ENCODE measurements around the gene EXOC3L1. TPM values are rescaled to one million over a fixed set of nuclear protein-coding genes. Genes with fewer than 3 reads are reported as not detected.

Gene EXOC3L1
- total RNA-seq, 4 donors from 2014 or later: 0.95 to 3.8 (median 1.7) TPM

DNA sequence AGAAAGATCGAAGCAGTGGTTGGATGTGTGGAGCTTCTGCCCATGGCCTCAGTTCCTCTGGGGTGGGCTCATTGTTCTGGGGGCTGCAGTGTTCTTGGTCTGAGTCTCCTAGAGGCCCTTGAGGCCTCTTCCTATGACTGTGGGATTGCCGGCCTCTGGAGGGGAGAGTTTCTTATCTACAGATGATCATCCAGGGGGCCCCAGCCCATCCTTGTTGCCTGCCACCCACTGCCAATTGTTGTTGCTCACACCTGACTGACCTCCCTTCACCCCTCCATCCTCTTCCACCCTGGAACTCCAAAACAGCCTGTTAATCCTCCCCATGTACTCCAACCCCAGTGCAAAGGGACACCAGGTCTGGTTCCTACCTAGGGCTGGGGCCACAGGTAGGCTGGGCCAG, 45.0 kb downstream of the EXOC3L1 start:
- TF ChIP-seq, protein P1, sequence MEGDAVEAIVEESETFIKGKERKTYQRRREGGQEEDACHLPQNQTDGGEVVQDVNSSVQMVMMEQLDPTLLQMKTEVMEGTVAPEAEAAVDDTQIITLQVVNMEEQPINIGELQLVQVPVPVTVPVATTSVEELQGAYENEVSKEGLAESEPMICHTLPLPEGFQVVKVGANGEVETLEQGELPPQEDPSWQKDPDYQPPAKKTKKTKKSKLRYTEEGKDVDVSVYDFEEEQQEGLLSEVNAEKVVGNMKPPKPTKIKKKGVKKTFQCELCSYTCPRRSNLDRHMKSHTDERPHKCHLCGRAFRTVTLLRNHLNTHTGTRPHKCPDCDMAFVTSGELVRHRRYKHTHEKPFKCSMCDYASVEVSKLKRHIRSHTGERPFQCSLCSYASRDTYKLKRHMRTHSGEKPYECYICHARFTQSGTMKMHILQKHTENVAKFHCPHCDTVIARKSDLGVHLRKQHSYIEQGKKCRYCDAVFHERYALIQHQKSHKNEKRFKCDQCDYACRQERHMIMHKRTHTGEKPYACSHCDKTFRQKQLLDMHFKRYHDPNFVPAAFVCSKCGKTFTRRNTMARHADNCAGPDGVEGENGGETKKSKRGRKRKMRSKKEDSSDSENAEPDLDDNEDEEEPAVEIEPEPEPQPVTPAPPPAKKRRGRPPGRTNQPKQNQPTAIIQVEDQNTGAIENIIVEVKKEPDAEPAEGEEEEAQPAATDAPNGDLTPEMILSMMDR (IDR thresholded peaks at IDR 0.05): no peak
- TF ChIP-seq POLR2A (IDR thresholded peaks at IDR 0.05): no peak
- DNase-seq (ENCODE audit: low spot score in 2 of 2): no peak
- intact Hi-C loops (cut with DNase I; ENCODE audit: low total_unique reads): no loop called here
- WGBS, 2 donors: 90 to 94% methylated on average over 2 of the region's 2 CpGs
- H3K4me3 ChIP-seq (ENCODE audit: low read depth, poor library complexity, severe bottlenecking): no peak overlapping the region

DNA sequence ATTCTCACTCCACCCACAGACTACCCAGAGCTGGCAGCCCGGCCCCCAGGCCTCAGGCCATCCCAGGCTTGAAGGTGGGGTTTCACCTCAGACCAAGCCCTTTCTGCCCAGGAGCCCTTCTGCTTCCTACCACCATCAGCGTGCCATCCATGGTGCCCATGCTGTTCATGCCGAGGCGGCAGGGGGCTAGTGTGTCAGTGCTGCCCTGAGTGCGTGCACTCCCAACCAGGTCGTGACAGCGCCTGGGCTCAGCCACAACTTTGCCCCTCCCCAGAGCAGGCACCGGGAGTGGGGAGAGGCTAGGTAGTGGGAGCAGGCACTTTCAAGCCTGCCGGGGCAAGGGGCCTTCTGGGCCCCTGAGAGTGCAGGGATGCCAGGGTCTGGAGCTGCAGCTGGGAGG, 47.6 kb downstream of the EXOC3L1 start:
- DNase-seq (ENCODE audit: low spot score in 2 of 2): no peak
- H3K4me3 ChIP-seq (ENCODE audit: low read depth, poor library complexity, severe bottlenecking): no peak overlapping the region
- WGBS, 2 donors: 82 to 88% methylated on average over 6 to 8 of the region's 9 CpGs
- intact Hi-C loops (cut with DNase I; ENCODE audit: low total_unique reads): no loop called here
- TF ChIP-seq, protein P1 (IDR thresholded peaks at IDR 0.05): no peak
- no peak for TF ChIP-seq POLR2A (IDR thresholded peaks at IDR 0.05)

DNA sequence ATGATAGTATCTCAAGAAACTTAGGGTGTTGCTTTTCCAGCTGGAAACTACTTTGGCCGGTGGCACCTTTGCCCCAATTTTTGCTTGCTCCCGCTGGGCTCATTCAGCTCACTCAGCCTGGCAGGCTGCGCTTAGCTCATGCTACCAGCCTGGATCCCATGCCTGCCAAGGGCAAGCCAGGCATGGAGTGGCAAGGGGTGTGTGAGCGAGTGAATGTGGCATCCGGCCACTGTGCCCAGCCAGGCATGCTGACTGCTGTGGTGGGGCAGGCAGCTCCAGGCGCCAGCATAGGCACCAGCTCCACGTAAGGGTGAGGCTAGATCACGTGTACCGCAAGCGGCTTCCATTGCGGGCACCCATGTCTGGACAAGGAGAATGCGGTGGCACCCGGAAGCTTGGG, 48.5 kb downstream of the EXOC3L1 start:
- H3K4me3 ChIP-seq (ENCODE audit: low read depth, poor library complexity, severe bottlenecking): no peak overlapping the region
- no peak for DNase-seq (ENCODE audit: low spot score in 2 of 2)

DNA sequence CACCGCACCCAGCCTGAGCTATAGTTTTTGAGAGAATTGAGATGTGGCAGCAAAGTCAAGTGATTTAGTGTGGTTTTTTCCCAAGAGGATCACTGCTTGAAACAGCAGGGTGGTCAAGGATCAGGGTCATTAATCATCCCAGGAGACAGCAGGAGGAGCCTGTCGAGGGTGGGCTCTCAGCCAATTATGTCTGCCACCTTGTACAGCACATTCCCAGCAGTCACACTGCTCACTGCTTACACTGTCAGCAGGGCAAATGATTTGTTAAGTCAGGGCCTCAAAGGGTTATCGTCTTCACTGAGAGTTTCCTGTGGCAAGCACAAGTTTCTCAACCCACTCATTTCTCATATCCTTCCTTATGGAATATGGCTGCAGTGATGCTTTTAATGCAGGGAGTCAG, 52.3 kb downstream of the EXOC3L1 start:
- TF ChIP-seq POLR2A (IDR thresholded peaks at IDR 0.05): no peak
- TF ChIP-seq, protein P1 (IDR thresholded peaks at IDR 0.05): no peak
- 58 to 64% methylated on average over 3 of the region's 3 CpGs for WGBS, 2 donors
- no peak overlapping the region for H3K4me3 ChIP-seq (ENCODE audit: low read depth, poor library complexity, severe bottlenecking)
- no peak for DNase-seq (ENCODE audit: low spot score in 2 of 2)
- intact Hi-C loops (cut with DNase I; ENCODE audit: low total_unique reads): no loop called here

More for the DNA sequence above, 48.5 kb downstream of the EXOC3L1 start:
- intact Hi-C loops (cut with DNase I; ENCODE audit: low total_unique reads): no loop called here
- TF ChIP-seq, protein P1 (IDR thresholded peaks at IDR 0.05): no peak
- TF ChIP-seq POLR2A (IDR thresholded peaks at IDR 0.05): no peak
- 94 to 96% methylated on average over 9 to 13 of the region's 13 CpGs for WGBS, 2 donors

MicroRNAs encoded within 50 kb of the gene (microRNA counts, 767-probe panel; counts per million panel counts)
- 0 to 358 counts per million in 2 donors for microRNA hsa-miR-328

Small RNAs within 50 kb of the gene (microRNA-seq; reads per million reads assigned to microRNA genes)
- gene MIR328 (ENCODE audit: borderline number of aligned reads in 1 of 2, borderline replicate concordance in 2 of 2): 82.1 to 91.7 reads per million in 2 donors

Other genes with a start within 250 kb of the EXOC3L1 start
- gene CES3, start 228.9 kb downstream of the EXOC3L1 start, total RNA-seq: 1 to 10 TPM in 3 of 4 donors, under 1 TPM in 1; 0.59 to 1.3 (median 1.2) TPM
- 10 to 100 TPM; 43.6 to 95.8 (median 75.9) TPM for gene CES4A, start 201.5 kb downstream of the EXOC3L1 start, total RNA-seq
- 10 to 100 TPM; 42.4 to 76.3 (median 48.2) TPM for gene CBFB, start 161.0 kb downstream of the EXOC3L1 start, total RNA-seq
- 10 to 100 TPM; 39.7 to 51.1 (median 46.8) TPM for gene PHAF1, start 80.2 kb downstream of the EXOC3L1 start, total RNA-seq
- gene B3GNT9, start 39.1 kb downstream of the EXOC3L1 start, total RNA-seq: 10 to 100 TPM; 10.3 to 18.0 (median 13.3) TPM
- gene TRADD, start 30.2 kb downstream of the EXOC3L1 start, total RNA-seq: 10 to 100 TPM; 46.3 to 51.0 (median 49.4) TPM
- 10 to 100 TPM; 47.3 to 97.8 (median 67.9) TPM for gene FBXL8, start 30.2 kb downstream of the EXOC3L1 start, total RNA-seq
- gene HSF4, start 25.4 kb downstream of the EXOC3L1 start, total RNA-seq: 100 to 1,000 TPM in 1 of 4 donors, 10 to 100 TPM in 3; 48.3 to 131 (median 64.7) TPM
- gene NOL3, start 19.6 kb downstream of the EXOC3L1 start, total RNA-seq: 100 to 1,000 TPM in 2 of 4 donors, 10 to 100 TPM in 2; 84.3 to 139 (median 115) TPM
- 1 to 10 TPM; 5.1 to 8.9 (median 7.3) TPM for gene MATCAP1, start 6.2 kb downstream of the EXOC3L1 start, total RNA-seq
- gene E2F4, start 2.0 kb upstream of the EXOC3L1 start, total RNA-seq: 10 to 100 TPM; 56.8 to 74.8 (median 68.1) TPM
- 10 to 100 TPM; 37.2 to 62.2 (median 51.6) TPM for gene ELMO3, start 9.0 kb upstream of the EXOC3L1 start, total RNA-seq
- gene TMEM208, start 37.0 kb upstream of the EXOC3L1 start, total RNA-seq: 10 to 100 TPM; 20.8 to 40.3 (median 31.0) TPM
- 10 to 100 TPM in 1 of 4 donors, 1 to 10 TPM in 3; 6.3 to 15.6 (median 8.4) TPM for gene FHOD1, start 57.3 kb upstream of the EXOC3L1 start, total RNA-seq
- gene SLC9A5, start 58.8 kb upstream of the EXOC3L1 start, total RNA-seq: under 1 TPM; 0.04 to 0.83 (median 0.64) TPM
- 10 to 100 TPM; 16.6 to 28.0 (median 21.2) TPM for gene PLEKHG4, start 89.4 kb upstream of the EXOC3L1 start, total RNA-seq
- gene KCTD19, start 136.6 kb upstream of the EXOC3L1 start, total RNA-seq: under 1 TPM in 2 of 4 donors, not detected in 2; 0.11 to 0.32 TPM
- gene LRRC36, start 136.7 kb upstream of the EXOC3L1 start, total RNA-seq: under 1 TPM in 2 of 4 donors, not detected in 2; 0.26 to 0.64 TPM
- 100 to 1,000 TPM in 2 of 4 donors, 10 to 100 TPM in 2; 29.6 to 197 (median 89.7) TPM for gene TPPP3, start 203.4 kb upstream of the EXOC3L1 start, total RNA-seq
- 10 to 100 TPM; 15.1 to 24.7 (median 21.4) TPM for gene ZDHHC1, start 226.3 kb upstream of the EXOC3L1 start, total RNA-seq
- gene HSD11B2, start 241.0 kb upstream of the EXOC3L1 start, total RNA-seq: 100 to 1,000 TPM in 1 of 4 donors, 10 to 100 TPM in 3; 63.2 to 121 (median 80.8) TPM